ENCODE results near the gene PARD6A. TPM values are rescaled to one million over a fixed set of nuclear protein-coding genes. Genes with fewer than 3 reads are reported as not detected.

The PARD6A gene
- total and polyA plus RNA-seq, 2 of the 13 experiments (the other 11 are each of a cell fraction or from before 2014, with no cell fraction given) = 3.5 to 4.3 TPM

DNA sequence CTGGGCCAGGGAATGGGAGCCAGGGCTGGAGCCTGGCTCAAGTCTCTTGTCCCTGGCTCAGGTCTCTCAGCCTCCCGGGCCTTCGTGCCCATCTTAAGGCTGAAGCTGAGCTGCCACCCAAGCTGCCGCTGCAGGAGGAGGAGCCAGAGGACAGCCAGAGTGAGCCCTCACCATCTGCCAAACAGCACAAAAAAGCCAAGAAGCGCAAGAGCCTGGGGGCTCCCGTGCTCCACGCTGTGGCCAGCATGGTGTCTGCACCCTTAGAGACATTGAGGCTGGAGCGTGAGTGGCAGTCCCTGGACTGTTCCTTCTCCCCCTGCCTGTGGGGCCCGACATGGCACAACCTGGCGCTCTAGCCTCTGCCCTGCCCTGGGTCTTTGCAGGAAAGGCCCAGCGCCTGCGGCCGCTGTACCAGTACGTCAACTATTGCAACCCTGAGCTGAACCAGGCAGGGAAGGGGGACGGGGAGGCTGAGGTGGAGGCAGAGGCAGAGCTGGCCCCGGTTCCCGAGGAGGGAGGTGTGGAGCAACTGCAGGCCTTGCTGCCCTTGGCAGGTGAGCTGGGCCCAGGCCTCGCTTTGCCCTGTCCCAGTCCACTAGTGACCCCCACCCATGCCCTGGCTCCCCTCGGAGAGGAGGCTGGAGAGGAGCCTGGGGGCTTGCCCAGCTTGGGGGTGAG, 7.2 kb downstream of the PARD6A start (continued):
- TF ChIP-seq MZF1 (CRISPR knock-in tag; IDR thresholded peaks at IDR 0.05; ENCODE audit: borderline replicate concordance) = 0 out of 2 replicates have a peak, but pooled peaks have one; percentile 49
- TF ChIP-seq SMYD3 (CRISPR knock-in tag; IDR thresholded peaks at IDR 0.05) = no peak; the same call in 1 of the 2 replicates
- TF ChIP-seq SKI (IDR thresholded peaks at IDR 0.05; ENCODE audit: partially characterized antibody) = peak; percentile 58
- TF ChIP-seq ZNF235 (CRISPR knock-in tag; IDR thresholded peaks at IDR 0.05; ENCODE audit: borderline replicate concordance) = no peak
- no peak for TF ChIP-seq FLYWCH1 (CRISPR knock-in tag; IDR thresholded peaks at IDR 0.05)
- TF ChIP-seq ZNF160 (CRISPR knock-in tag; IDR thresholded peaks at IDR 0.05) = no peak
- TF ChIP-seq ZNF12 (CRISPR knock-in tag; IDR thresholded peaks at IDR 0.05) = peak; percentile 39; the same call in 1 of the 2 replicates
- no peak for TF ChIP-seq WIZ (CRISPR knock-in tag; IDR thresholded peaks at IDR 0.05)
- peak; percentile 72; the same call in 1 of the 2 replicates for TF ChIP-seq ZNF580 (CRISPR knock-in tag; IDR thresholded peaks at IDR 0.05; ENCODE audit: borderline replicate concordance, low read depth)
- TF ChIP-seq ZNF562 (CRISPR knock-in tag; IDR thresholded peaks at IDR 0.05; ENCODE audit: borderline replicate concordance) = no peak
- peak; percentile 36; the same call in 1 of the 2 replicates for TF ChIP-seq RXRB (CRISPR knock-in tag; IDR thresholded peaks at IDR 0.05; ENCODE audit: borderline replicate concordance)
- no peak for TF ChIP-seq ATF1 (CRISPR knock-in tag; IDR thresholded peaks at IDR 0.05)
- no peak for TF ChIP-seq ZNF703 (CRISPR knock-in tag; IDR thresholded peaks at IDR 0.05; ENCODE audit: borderline replicate concordance)
- TF ChIP-seq GMEB1 (CRISPR knock-in tag; IDR thresholded peaks at IDR 0.05; ENCODE audit: borderline replicate concordance) = peak; percentile 27; the same call in 1 of the 2 replicates
- no peak for TF ChIP-seq ZNF432 (CRISPR knock-in tag; IDR thresholded peaks at IDR 0.05; ENCODE audit: borderline replicate concordance)
- no peak for TF ChIP-seq EZH2 (conservative IDR thresholded peaks at IDR 0.05; ENCODE audit: low read depth, low read length)

All from HepG2 (cell line).